ENCODE data around the gene CCL24. TPM values are rescaled to one million over a fixed set of nuclear protein-coding genes. Genes with fewer than 3 reads are reported as not detected.
A peak's percentile ranks its signal among the peaks of the same experiment; 100 is the strongest.
"Not testable (repeated sequence)": the region's sequence is repeated elsewhere in the genome, so short reads cannot be mapped to it uniquely, and the experiment has no call there.

CCL24 gene
- total and polyA plus RNA-seq, 2 donors (not counting 1 experiment from before 2014, with no cell fraction given): not detected

- Histone ChIP-seq H3K9me3 (ENCODE audit: control insufficient read depth, insufficient read depth, low read depth, low read length) (no peaks in the 10 kb centered on the region), H3K4me2 (ENCODE audit: extremely low read depth, insufficient read depth, low read length) (peak overlapping the region; percentile 8), H3K36me3 (ENCODE audit: control insufficient read depth, insufficient read depth, low read length) (no peaks in the 10 kb centered on the region), H4K20me1 (ENCODE audit: control insufficient read depth, extremely low read depth, insufficient read depth, low read length) (no peaks in the 10 kb centered on the region), H2AFZ (ENCODE audit: low read length) (no peak overlapping the region), H3K4me1 (ENCODE audit: control insufficient read depth, extremely low read depth, insufficient read depth, low read length) (peaks cover 6% of the 10 kb centered on the region), H3K79me2 (ENCODE audit: control insufficient read depth, insufficient read depth, low read length) (no peaks in the 10 kb centered on the region), H3K9ac (ENCODE audit: insufficient read depth, low read length) (no peak overlapping the region), H3K27ac (ENCODE audit: insufficient read depth, low read length) (peak overlapping the region; percentile 75), H3K27me3 (ENCODE audit: control insufficient read depth, insufficient read depth, low read length) (no peaks in the 10 kb centered on the region), H3K4me3 (replicated peaks in 1 of 4; ENCODE audit: control extremely low read depth in 1 of 4, insufficient read depth in 1 of 4, low read depth in 3 of 4, low read length in 4 of 4) (no peak overlapping the region)
- TF ChIP-seq CTCF (conservative IDR thresholded peaks at IDR 0.05 in 1 of 2, IDR thresholded peaks at IDR 0.05 in 1 of 2; ENCODE audit: low read depth in 1 of 2, low read length in 2 of 2): no peak
- TF ChIP-seq EZH2 (IDR thresholded peaks at IDR 0.05; ENCODE audit: low read length, missing control alignments): no peak
- peak; percentile 25 to 79 for DNase-seq (ENCODE audit: low read depth in 2 of 2)
Measured at GRCh38 chr7:75771224-75771623, 42.4 kb downstream of the CCL24 start.

GRCh38 chr7:75762350-75762917 lies 51.2 kb downstream of the CCL24 start:
- Histone ChIP-seq H3K36me3 (ENCODE audit: control insufficient read depth, insufficient read depth, low read length) (no peaks in the 10 kb centered on the region), H3K27ac (ENCODE audit: insufficient read depth, low read length) (no peak overlapping the region), H3K9ac (ENCODE audit: insufficient read depth, low read length) (no peak overlapping the region), H4K20me1 (ENCODE audit: control insufficient read depth, extremely low read depth, insufficient read depth, low read length) (no peaks in the 10 kb centered on the region), H3K9me3 (ENCODE audit: control insufficient read depth, insufficient read depth, low read depth, low read length) (no peaks in the 10 kb centered on the region), H3K27me3 (ENCODE audit: control insufficient read depth, insufficient read depth, low read length) (no peaks in the 10 kb centered on the region), H3K4me2 (ENCODE audit: extremely low read depth, insufficient read depth, low read length) (no peak overlapping the region), H3K4me1 (ENCODE audit: control insufficient read depth, extremely low read depth, insufficient read depth, low read length) (no peaks in the 10 kb centered on the region), H2AFZ (ENCODE audit: low read length) (no peak overlapping the region), H3K4me3 (replicated peaks in 1 of 4; ENCODE audit: control extremely low read depth in 1 of 4, insufficient read depth in 1 of 4, low read depth in 3 of 4, low read length in 4 of 4) (no peak overlapping the region), H3K79me2 (ENCODE audit: control insufficient read depth, insufficient read depth, low read length) (no peaks in the 10 kb centered on the region)
- peak; percentile 64 to 85 for DNase-seq (ENCODE audit: low read depth in 2 of 2)
- peak; percentile 74 to 77 for TF ChIP-seq CTCF (conservative IDR thresholded peaks at IDR 0.05 in 1 of 2, IDR thresholded peaks at IDR 0.05 in 1 of 2; ENCODE audit: low read depth in 1 of 2, low read length in 2 of 2)
- no peak for TF ChIP-seq EZH2 (IDR thresholded peaks at IDR 0.05; ENCODE audit: low read length, missing control alignments)

- DNase-seq (ENCODE audit: low read depth in 2 of 2); H4K20me1 ChIP-seq (ENCODE audit: control insufficient read depth, extremely low read depth, insufficient read depth, low read length); H3K27ac ChIP-seq (ENCODE audit: insufficient read depth, low read length); H2AFZ ChIP-seq (ENCODE audit: low read length); H3K36me3 ChIP-seq (ENCODE audit: control insufficient read depth, insufficient read depth, low read length); H3K4me1 ChIP-seq (ENCODE audit: control insufficient read depth, extremely low read depth, insufficient read depth, low read length); H3K79me2 ChIP-seq (ENCODE audit: control insufficient read depth, insufficient read depth, low read length); H3K9ac ChIP-seq (ENCODE audit: insufficient read depth, low read length); H3K4me2 ChIP-seq (ENCODE audit: extremely low read depth, insufficient read depth, low read length); H3K9me3 ChIP-seq (ENCODE audit: control insufficient read depth, insufficient read depth, low read depth, low read length); H3K27me3 ChIP-seq (ENCODE audit: control insufficient read depth, insufficient read depth, low read length); H3K4me3 ChIP-seq (replicated peaks in 1 of 4; ENCODE audit: control extremely low read depth in 1 of 4, insufficient read depth in 1 of 4, low read depth in 3 of 4, low read length in 4 of 4): not testable (repeated sequence)
Measured at GRCh38 chr7:75761801-75762200, 51.8 kb downstream of the CCL24 start.

Other genes starting within 250 kb of the CCL24 start
- gene HIP1, start 74.9 kb downstream of the CCL24 start, total RNA-seq: 15.2 and 27.2 TPM in 2 replicates
- gene HIP1, start 74.9 kb downstream of the CCL24 start, polyA plus RNA-seq: 30.0 and 31.3 TPM in 2 replicates
- 1.2 and 1.3 TPM in 2 replicates for gene CCL26, start 41.6 kb downstream of the CCL24 start, total RNA-seq
- gene CCL26, start 41.6 kb downstream of the CCL24 start, polyA plus RNA-seq: 0.94 and 1.5 TPM in 2 replicates
- 10.8 and 16.7 TPM in 2 replicates for gene RHBDD2, start 65.2 kb upstream of the CCL24 start, total RNA-seq
- gene RHBDD2, start 65.2 kb upstream of the CCL24 start, polyA plus RNA-seq: 24.5 and 27.8 TPM in 2 replicates
- gene POR, start 101.3 kb upstream of the CCL24 start, total RNA-seq: 105 and 207 TPM in 2 replicates
- 34.9 and 36.2 TPM in 2 replicates for gene POR, start 101.3 kb upstream of the CCL24 start, polyA plus RNA-seq
- gene TMEM120A, start 180.8 kb upstream of the CCL24 start, total RNA-seq: 27.7 and 56.1 TPM in 2 replicates
- gene TMEM120A, start 180.8 kb upstream of the CCL24 start, polyA plus RNA-seq: 56.5 and 62.3 TPM in 2 replicates
- gene STYXL1, start 234.2 kb upstream of the CCL24 start, total RNA-seq: 49.0 and 49.3 TPM in 2 replicates
- 49.8 and 61.2 TPM in 2 replicates for gene STYXL1, start 234.2 kb upstream of the CCL24 start, polyA plus RNA-seq
- gene MDH2, start 234.3 kb upstream of the CCL24 start, total RNA-seq: 29.5 and 49.4 TPM in 2 replicates
- 90.7 and 131 TPM in 2 replicates for gene MDH2, start 234.3 kb upstream of the CCL24 start, polyA plus RNA-seq